Heart right ventricle (tissue), 16 donors: ENCODE measurements around the gene BTC. TPM values are rescaled to one million over a fixed set of nuclear protein-coding genes. Genes with fewer than 3 reads are reported as not detected.

Experiments used
- ATAC-seq, 8 donors: fragments of 200-7000 bp; cut with Tn5 transposase; one replicate each; pipeline ENCODE4 v1.9.1; 2020; ENCODE audit warnings: mild to moderate bottlenecking in 8 of 8, moderate library complexity in 8 of 8, moderate number of reproducible peaks in 1 of 8
- DNase-seq, 2 donors: peaks; one replicate each; pipeline ENCODE4 v3.0.0-alpha.2; 2020
- H3K27ac ChIP-seq, 10 donors: fragments of 200-600 bp; sonication (generic) in 2 of 10; one replicate each; pipeline versions ENCODE4 v1.5.0 to v1.8.0; 2020 to 2022; ENCODE audit warnings: mild to moderate bottlenecking in 3 of 10
- H3K27me3 ChIP-seq, 7 donors: fragments of 200-600 bp; one replicate each; pipeline ENCODE4 v1.8.0; 2021 to 2022; ENCODE audit warnings: mild to moderate bottlenecking in 2 of 7
- H3K36me3 ChIP-seq, 9 donors: fragments of 200-600 bp; sonication (generic) in 1 of 9; one replicate each; pipeline versions ENCODE4 v1.5.0 to v1.8.0; 2020 to 2022; ENCODE audit warnings: mild to moderate bottlenecking in 2 of 9
- H3K4me1 ChIP-seq, 9 donors: fragments of 200-600 bp; sonication (generic) in 1 of 9; one replicate each; pipeline versions ENCODE4 v1.5.0 to v1.8.0; 2020 to 2022; ENCODE audit warnings: mild to moderate bottlenecking in 4 of 9
- H3K4me3 ChIP-seq, 10 donors: fragments of 200-600 bp; sonication (generic) in 2 of 10; one replicate each; pipeline versions ENCODE4 v1.5.0 to v1.8.0; 2020 to 2022; ENCODE audit warnings: mild to moderate bottlenecking in 7 of 10, moderate library complexity in 2 of 10
- H3K9me3 ChIP-seq, 11 donors: fragments of 200-600 bp in 10 of 11; sonication (generic) in 2 of 11; one replicate each; pipeline versions ENCODE4 v1.5.0 to v1.8.0; 2013 to 2022; ENCODE audit warnings: mild to moderate bottlenecking in 2 of 11, control low read depth in 1 of 11, moderate library complexity in 1 of 11
- CTCF ChIP-seq, 9 donors: fragments of 200-600 bp; sonication (generic) in 2 of 9; IDR thresholded peaks; one replicate each; pipeline versions ENCODE4 v1.5.0 to v1.8.0; 2021 to 2022; ENCODE audit warnings: antibody characterized with exemption in 9 of 9, mild to moderate bottlenecking in 5 of 9, moderate library complexity in 1 of 9
- WGBS, 2 donors: extraction: QIAGEN DNeasy Blood & Tissue Kit; methylation state at CpG; one replicate each; pipeline ENCODE4 v1.1.7; 2013; ENCODE audit warnings: inconsistent platforms in 1 of 2; 5-methylcytosine and 5-hydroxymethylcytosine counted together
- intact Hi-C, 10 donors: fragments of 100-400 bp; cut with DNase I; formaldehyde crosslinking; loops; one replicate each; pipeline versions ENCODE4 v1.11.1 to v1.14.2; 2022
- polyA plus RNA-seq, 2 donors: library from polyadenylated mRNA; stranded (reverse); fragments of 200-250 nt; gene quantifications; one replicate each; pipeline ENCODE4 v1.2.3, GENCODE V29; 2013
- total RNA-seq, 10 donors: library from RNA; stranded (reverse); fragmentation: NEBNext Ultra II Directional in 3 of 10; extraction: Animal tissue kit (Norgen Biotek cat#: 25700) in 3 of 10; gene quantifications; one replicate each; pipeline versions ENCODE4 v1.2.1 to v1.2.4, GENCODE V29; 2021 to 2023
- donor health status: Arrhythmogenic right ventricular cardiomyopathy.
- donor health status: ischemic (EF 13 %, LVEDD 7.1; RV severe dilation, severe dysfunction).
- donor health status: healthy with polysubstance abuse.
- donor health status: DM: no; HTN: yes; CAD: no.
- donor health status: DM: no; HTN: no; CAD: no.
- donor health status: ischemic (EF 25% LVEDD 6.9; RV normal size, moderate dysfunction).
- donor health status: ischemic (EF 25% LVEDD 5.7; RV mildly dilated, moderate dysfunction).
- donor health status: healthy.
- donor health status: DM: yes; HTN: yes; CAD: no.
- donor health status: Ischemic cardiomyopathy.
- donor health status: ischemic (EF 35%, LVEDD 5.7; RV mildly dilated, moderate dysfunction).
- donor health status: nonischemic (EF 11% LVEDD 7.7; RV severe dilation, severe dysfunction).
- donor health status: DM: yes; HTN: yes; CAD: no.
- donor health status: PGD.
- donor health status: ischemic (EF 29% LVEDD 5.4; RV normal size, mild dysfunction).
- donor health status: nonischemic (EF 23%, LVEDD 6.1; RV moderate dilation, normal function).

Gene BTC
- total and polyA plus RNA-seq, 12 donors = 0.03 to 0.88 (median 0.26) TPM; not detected in 1

GRCh38 chr4:74772106-74772505 is 22.2 kb downstream of the BTC start:
- no peak for ATAC-seq
- Histone ChIP-seq H3K36me3 (no peaks in the 10 kb centered on the region), H3K4me1 (peaks cover 0 to 9% (median 0%) of the 10 kb centered on the region in 9 donors), H3K9me3 (no peaks in the 10 kb centered on the region), H3K27ac (no peak overlapping the region), H3K27me3 (peaks cover 0 to 5% (median 0%) of the 10 kb centered on the region in 7 donors), H3K4me3 (no peak overlapping the region)
- no peak for TF ChIP-seq CTCF (IDR thresholded peaks at IDR 0.05)
- no peak for DNase-seq
- WGBS, 2 donors = 71 to 83% methylated on average over 2 of the region's 2 CpGs
- intact Hi-C loops = no loop called here

- H3K27ac ChIP-seq = no peak overlapping the region
- intact Hi-C loops = no loop called here
- DNase-seq (no peak), ATAC-seq (no peak)
- WGBS, 2 donors = 87 to 88% methylated on average over 4 of the region's 4 CpGs
- no peak for TF ChIP-seq CTCF (IDR thresholded peaks at IDR 0.05)
- no peaks in the 10 kb centered on the region for H3K27me3 ChIP-seq
- peaks cover 0 to 9% (median 0%) of the 10 kb centered on the region in 9 donors for H3K4me1 ChIP-seq
- H3K4me3 ChIP-seq = no peak overlapping the region
- peaks cover 0 to 2% (median 0%) of the 10 kb centered on the region in 11 donors for H3K9me3 ChIP-seq
- H3K36me3 ChIP-seq = no peaks in the 10 kb centered on the region
These were observed 24.0 kb downstream of the BTC start for GRCh38 chr4:74770226-74770910.

GRCh38 chr4:74768857-74769525 is 25.3 kb downstream of the BTC start:
- intact Hi-C loops = no loop called here
- no peak for DNase-seq
- H3K27me3 ChIP-seq = no peaks in the 10 kb centered on the region
- H3K9me3 ChIP-seq = peaks cover 0 to 10% (median 0%) of the 10 kb centered on the region in 11 donors
- TF ChIP-seq CTCF (IDR thresholded peaks at IDR 0.05) = no peak
- no peak overlapping the region for H3K27ac ChIP-seq
- ATAC-seq = no peak
- WGBS, 2 donors = 42 to 58% methylated on average over 2 of the region's 2 CpGs
- no peaks in the 10 kb centered on the region for H3K36me3 ChIP-seq
- peaks cover 0 to 9% (median 0%) of the 10 kb centered on the region in 9 donors for H3K4me1 ChIP-seq
- no peak overlapping the region for H3K4me3 ChIP-seq

GRCh38 chr4:74764119-74764518 is 30.2 kb downstream of the BTC start:
- no peak overlapping the region for H3K27ac ChIP-seq
- intact Hi-C loops = no loop called here
- TF ChIP-seq CTCF (IDR thresholded peaks at IDR 0.05) = no peak
- ATAC-seq (no peak), DNase-seq (no peak)
- no peaks in the 10 kb centered on the region for H3K27me3 ChIP-seq
- peaks cover 0 to 2% (median 0%) of the 10 kb centered on the region in 9 donors for H3K4me1 ChIP-seq
- 80 to 81% methylated on average over 2 of the region's 2 CpGs for WGBS, 2 donors
- no peak overlapping the region for H3K4me3 ChIP-seq
- no peaks in the 10 kb centered on the region for H3K36me3 ChIP-seq
- H3K9me3 ChIP-seq = peaks cover 0 to 10% (median 0%) of the 10 kb centered on the region in 11 donors
